ENCODE data around the gene ERBB4. TPM values are rescaled to one million over a fixed set of nuclear protein-coding genes. Genes with fewer than 3 reads are reported as not detected.

Gene ERBB4
- total RNA-seq, 1 experiment from 2014 or later: 40.6 TPM

DNA sequence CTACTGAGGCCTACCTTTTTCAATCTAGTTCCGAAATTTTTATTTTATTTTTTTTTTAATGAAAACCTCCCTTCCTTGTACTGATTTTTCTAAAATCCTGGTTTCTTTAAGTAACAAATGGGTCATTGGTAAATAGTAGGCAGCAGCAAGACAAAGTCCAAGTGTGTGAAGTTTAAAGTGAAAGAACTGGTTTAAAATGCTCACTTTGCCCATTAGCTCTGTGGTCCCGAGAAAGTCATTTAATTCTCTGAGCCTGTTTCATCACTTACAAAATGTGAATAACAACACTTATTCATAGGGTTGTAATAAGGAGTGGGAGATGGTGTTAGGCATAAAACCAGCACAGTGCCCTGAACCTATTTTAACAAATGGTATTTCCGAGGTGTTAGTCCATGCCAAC, 426.2 kb downstream of the ERBB4 start:
- no peak for DNase-seq (ENCODE audit: low spot score)
- Histone ChIP-seq H3K4me1 (ENCODE audit: insufficient read depth, low read length, poor library complexity, severe bottlenecking) (peaks cover 5% of the 10 kb centered on the region), H3K9me3 (ENCODE audit: low read depth, low read length, poor library complexity, severe bottlenecking) (no peaks in the 10 kb centered on the region), H3K36me3 (ENCODE audit: insufficient read depth, low read length, poor library complexity, severe bottlenecking) (no peaks in the 10 kb centered on the region), H3K4me3 (ENCODE audit: low read depth, low read length, poor library complexity, severe bottlenecking) (no peak overlapping the region), H3K27ac (ENCODE audit: low read depth, low read length, poor library complexity, severe bottlenecking) (no peak overlapping the region), H3K27me3 (replicated peaks; ENCODE audit: insufficient read depth, low read depth, low read length, poor library complexity) (no peaks in the 10 kb centered on the region)
- intact Hi-C loops (cut with micrococcal nuclease; ENCODE audit: unreplicated experiment): no loop called here
- TF ChIP-seq, protein P1, sequence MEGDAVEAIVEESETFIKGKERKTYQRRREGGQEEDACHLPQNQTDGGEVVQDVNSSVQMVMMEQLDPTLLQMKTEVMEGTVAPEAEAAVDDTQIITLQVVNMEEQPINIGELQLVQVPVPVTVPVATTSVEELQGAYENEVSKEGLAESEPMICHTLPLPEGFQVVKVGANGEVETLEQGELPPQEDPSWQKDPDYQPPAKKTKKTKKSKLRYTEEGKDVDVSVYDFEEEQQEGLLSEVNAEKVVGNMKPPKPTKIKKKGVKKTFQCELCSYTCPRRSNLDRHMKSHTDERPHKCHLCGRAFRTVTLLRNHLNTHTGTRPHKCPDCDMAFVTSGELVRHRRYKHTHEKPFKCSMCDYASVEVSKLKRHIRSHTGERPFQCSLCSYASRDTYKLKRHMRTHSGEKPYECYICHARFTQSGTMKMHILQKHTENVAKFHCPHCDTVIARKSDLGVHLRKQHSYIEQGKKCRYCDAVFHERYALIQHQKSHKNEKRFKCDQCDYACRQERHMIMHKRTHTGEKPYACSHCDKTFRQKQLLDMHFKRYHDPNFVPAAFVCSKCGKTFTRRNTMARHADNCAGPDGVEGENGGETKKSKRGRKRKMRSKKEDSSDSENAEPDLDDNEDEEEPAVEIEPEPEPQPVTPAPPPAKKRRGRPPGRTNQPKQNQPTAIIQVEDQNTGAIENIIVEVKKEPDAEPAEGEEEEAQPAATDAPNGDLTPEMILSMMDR (conservative IDR thresholded peaks at IDR 0.05; ENCODE audit: low read depth, low read length): no peak
- ChIA-PET POLR2A (ENCODE audit: low non-redundant PET) (no interaction called here), CTCF (no interaction called here)
- BruUV-seq (replicated peaks): no TSS peak

DNA sequence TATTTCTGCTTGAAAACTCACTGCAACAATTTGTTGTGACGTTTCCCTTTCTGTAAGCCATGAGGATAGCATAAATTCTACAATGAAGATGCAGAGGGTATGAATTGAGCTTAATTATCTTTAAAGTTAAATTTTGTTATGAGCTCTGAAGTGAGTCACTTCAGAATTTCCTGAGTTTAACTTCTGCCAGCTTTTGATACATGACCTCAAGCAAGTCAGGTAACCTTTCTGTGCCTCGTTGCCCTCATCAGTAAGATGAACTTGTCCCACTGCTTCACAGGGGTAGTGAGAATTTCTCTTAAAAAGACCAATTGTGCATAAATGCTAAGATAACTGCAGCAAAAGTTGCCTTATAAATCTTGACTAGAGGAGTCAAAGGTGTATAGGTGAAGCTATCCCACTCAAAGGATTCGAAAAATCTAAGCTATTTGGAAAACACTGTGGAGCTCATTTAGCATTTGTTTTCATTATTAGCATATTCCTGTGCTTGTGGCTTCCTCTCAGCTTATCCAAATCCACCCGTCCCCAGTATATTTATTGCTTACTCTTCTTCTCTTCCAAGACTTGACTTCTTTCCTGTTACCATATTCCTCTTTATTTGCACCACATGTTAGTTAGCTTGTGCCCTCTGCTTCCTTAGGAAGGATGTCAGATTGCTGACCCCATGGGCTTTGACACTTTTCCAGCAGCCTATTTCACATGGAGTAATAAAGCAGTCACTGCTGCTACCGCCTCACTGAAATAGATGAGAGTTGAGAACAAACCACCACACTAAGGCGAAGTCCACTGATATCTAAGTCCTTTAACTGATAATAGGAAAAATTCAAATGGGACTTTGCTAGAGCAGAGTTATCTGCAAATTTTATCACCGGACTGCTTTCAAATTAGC, 428.6 kb downstream of the ERBB4 start:
- TF ChIP-seq EZH2 (IDR thresholded peaks at IDR 0.05; ENCODE audit: borderline replicate concordance, low read depth, low read length, poor library complexity, severe bottlenecking): no peak
- TF ChIP-seq, protein P1 (conservative IDR thresholded peaks at IDR 0.05; ENCODE audit: low read depth, low read length): no peak
- H3K9me3 ChIP-seq (ENCODE audit: low read depth, low read length, poor library complexity, severe bottlenecking): no peaks in the 10 kb centered on the region
- H3K27ac ChIP-seq (ENCODE audit: low read depth, low read length, poor library complexity, severe bottlenecking): no peak overlapping the region
- no peak for DNase-seq (ENCODE audit: low spot score)
- peaks cover 3% of the 10 kb centered on the region for H3K4me1 ChIP-seq (ENCODE audit: insufficient read depth, low read length, poor library complexity, severe bottlenecking)
- ChIA-PET POLR2A (ENCODE audit: low non-redundant PET) (no interaction called here), CTCF (no interaction called here)
- no TSS peak for BruUV-seq (replicated peaks)
- H3K36me3 ChIP-seq (ENCODE audit: insufficient read depth, low read length, poor library complexity, severe bottlenecking): no peaks in the 10 kb centered on the region
- intact Hi-C loops (cut with micrococcal nuclease; ENCODE audit: unreplicated experiment): no loop called here
- no peaks in the 10 kb centered on the region for H3K27me3 ChIP-seq (replicated peaks; ENCODE audit: insufficient read depth, low read depth, low read length, poor library complexity)
- H3K4me3 ChIP-seq (ENCODE audit: low read depth, low read length, poor library complexity, severe bottlenecking): no peak overlapping the region

GRCh38 chr2:212109217-212109616, 429.4 kb downstream of the ERBB4 start:
- no peak for TF ChIP-seq EZH2 (IDR thresholded peaks at IDR 0.05; ENCODE audit: borderline replicate concordance, low read depth, low read length, poor library complexity, severe bottlenecking)
- TF ChIP-seq, protein P1 (conservative IDR thresholded peaks at IDR 0.05; ENCODE audit: low read depth, low read length): no peak
- H3K4me3 ChIP-seq (ENCODE audit: low read depth, low read length, poor library complexity, severe bottlenecking): no peak overlapping the region
- H3K27me3 ChIP-seq (replicated peaks; ENCODE audit: insufficient read depth, low read depth, low read length, poor library complexity): no peaks in the 10 kb centered on the region
- DNase-seq (ENCODE audit: low spot score): no peak
- CTCF ChIA-PET: no interaction called here
- peaks cover 3% of the 10 kb centered on the region for H3K4me1 ChIP-seq (ENCODE audit: insufficient read depth, low read length, poor library complexity, severe bottlenecking)
- H3K27ac ChIP-seq (ENCODE audit: low read depth, low read length, poor library complexity, severe bottlenecking): no peak overlapping the region
- H3K36me3 ChIP-seq (ENCODE audit: insufficient read depth, low read length, poor library complexity, severe bottlenecking): no peaks in the 10 kb centered on the region
- no peaks in the 10 kb centered on the region for H3K9me3 ChIP-seq (ENCODE audit: low read depth, low read length, poor library complexity, severe bottlenecking)
- BruUV-seq (replicated peaks): no TSS peak
- POLR2A ChIA-PET (ENCODE audit: low non-redundant PET): no interaction called here
- intact Hi-C loops (cut with micrococcal nuclease; ENCODE audit: unreplicated experiment): no loop called here
